Rectal smooth muscle tissue (tissue), 1 donor: ENCODE results near the gene GCNT4.

ENCODE experiments used
- H3K27ac ChIP-seq: one replicate; pipeline ENCODE4 v1.7.0; 2013; ENCODE audit warnings: low read depth, low read length, inconsistent platforms
- H3K27me3 ChIP-seq: one replicate; pipeline ENCODE4 v1.7.0; 2013; ENCODE audit warnings: low read length; ENCODE audit not compliant: control insufficient read depth, insufficient read depth
- H3K36me3 ChIP-seq: one replicate; pipeline ENCODE4 v1.7.0; 2013; ENCODE audit warnings: low read length; ENCODE audit not compliant: control insufficient read depth, insufficient read depth
- H3K4me1 ChIP-seq: one replicate; pipeline ENCODE4 v1.7.0; 2013; ENCODE audit warnings: low read length; ENCODE audit not compliant: control insufficient read depth, insufficient read depth
- H3K4me3 ChIP-seq: one replicate; pipeline ENCODE4 v1.7.0; 2013; ENCODE audit warnings: low read length
- H3K9ac ChIP-seq: one replicate; pipeline ENCODE4 v1.7.0; 2013; ENCODE audit warnings: low read length

The GCNT4 gene

DNA sequence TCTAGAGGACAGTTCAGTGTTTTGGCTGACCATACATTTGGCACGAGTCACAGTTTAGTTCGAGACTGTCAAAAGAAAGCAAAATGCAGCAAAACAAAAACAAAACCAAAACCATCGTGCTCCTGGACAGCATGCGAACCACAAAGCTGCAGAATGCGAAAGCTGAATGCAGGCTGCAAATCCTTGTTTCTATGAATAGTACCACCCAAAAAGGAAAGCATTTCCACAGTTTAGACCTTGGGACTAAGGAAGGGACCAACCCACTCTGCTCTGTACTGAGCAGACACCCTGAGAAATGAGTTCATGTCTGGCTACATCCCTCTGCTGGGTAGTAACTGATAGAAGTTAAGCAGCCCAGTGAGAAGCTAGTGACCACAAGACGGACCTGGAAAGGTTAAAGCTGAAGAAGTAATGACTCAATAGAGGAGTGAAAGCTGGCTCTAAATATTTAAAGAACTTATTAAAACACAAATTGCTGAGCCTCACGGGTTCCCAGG lies 3.9 kb downstream of the GCNT4 start:
- Histone ChIP-seq H3K27ac (no peak overlapping the region), H3K4me1 (peaks cover 6% of the 10 kb centered on the region), H3K9ac (no peak overlapping the region), H3K4me3 (no peak overlapping the region), H3K36me3 (no peaks in the 10 kb centered on the region), H3K27me3 (no peaks in the 10 kb centered on the region)

DNA sequence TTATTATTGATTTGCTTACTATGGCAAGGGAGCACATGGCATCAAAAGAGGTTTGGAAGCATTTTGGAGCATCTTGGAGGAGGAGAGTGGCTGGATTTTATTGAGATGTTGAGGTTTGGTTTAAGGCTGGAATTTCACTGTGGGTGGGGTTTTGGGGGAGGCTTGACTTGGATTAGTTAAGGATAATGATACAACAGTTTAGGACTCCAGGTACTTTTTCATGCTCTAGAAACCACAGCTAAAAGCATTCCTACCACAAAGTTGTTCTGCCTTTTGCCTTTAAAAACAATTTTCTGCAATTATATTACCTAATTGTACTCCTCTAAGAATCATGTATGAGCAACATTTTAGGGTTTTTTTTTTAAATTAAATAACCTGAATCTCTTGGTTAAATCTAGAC lies 5.0 kb downstream of the GCNT4 start:
- peaks cover 6% of the 10 kb centered on the region for H3K4me1 ChIP-seq
- no peak overlapping the region for H3K4me3 ChIP-seq
- no peaks in the 10 kb centered on the region for H3K27me3 ChIP-seq
- H3K27ac ChIP-seq: no peak overlapping the region
- H3K9ac ChIP-seq: no peak overlapping the region
- no peaks in the 10 kb centered on the region for H3K36me3 ChIP-seq

DNA sequence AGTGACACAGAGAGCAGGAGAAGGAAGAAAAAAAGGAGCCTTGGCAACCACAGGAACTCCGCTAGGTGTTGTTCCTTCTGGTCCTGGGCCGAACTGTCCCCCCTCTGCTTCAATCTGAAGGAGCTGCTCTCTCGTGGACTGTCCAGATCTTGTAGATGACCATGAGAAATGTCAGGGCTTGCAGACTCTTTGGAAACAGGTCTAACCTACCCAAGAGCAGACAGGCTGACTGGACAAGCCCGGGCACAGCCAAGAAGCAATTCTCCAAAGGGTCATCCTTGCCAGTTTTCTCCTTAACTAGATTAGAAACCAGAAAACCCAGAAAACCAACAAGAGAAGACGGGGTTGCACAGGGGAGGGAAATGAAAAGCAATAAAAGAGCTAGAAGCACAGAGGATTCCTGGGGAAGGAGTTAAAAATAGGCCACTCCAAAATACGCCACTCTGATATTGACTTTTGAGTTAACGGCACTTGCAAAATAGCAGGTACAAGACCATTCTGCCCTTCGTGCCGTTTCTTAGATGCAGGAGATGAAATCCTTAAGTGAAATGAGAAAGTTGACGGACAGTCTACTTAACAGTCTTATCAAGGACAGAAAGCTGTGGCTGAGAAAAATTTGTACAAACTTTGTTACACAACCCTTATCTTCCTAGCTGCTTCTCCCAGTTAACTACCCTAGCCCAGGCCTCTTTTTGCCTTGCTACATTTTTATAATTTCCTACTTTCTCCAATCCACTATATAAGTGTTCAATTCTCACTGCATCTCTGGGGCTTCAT lies 5.8 kb downstream of the GCNT4 start:
- no peaks in the 10 kb centered on the region for H3K36me3 ChIP-seq
- H3K4me1 ChIP-seq: peaks cover 5% of the 10 kb centered on the region
- no peak overlapping the region for H3K4me3 ChIP-seq
- no peak overlapping the region for H3K9ac ChIP-seq
- H3K27ac ChIP-seq: no peak overlapping the region
- H3K27me3 ChIP-seq: no peaks in the 10 kb centered on the region

DNA sequence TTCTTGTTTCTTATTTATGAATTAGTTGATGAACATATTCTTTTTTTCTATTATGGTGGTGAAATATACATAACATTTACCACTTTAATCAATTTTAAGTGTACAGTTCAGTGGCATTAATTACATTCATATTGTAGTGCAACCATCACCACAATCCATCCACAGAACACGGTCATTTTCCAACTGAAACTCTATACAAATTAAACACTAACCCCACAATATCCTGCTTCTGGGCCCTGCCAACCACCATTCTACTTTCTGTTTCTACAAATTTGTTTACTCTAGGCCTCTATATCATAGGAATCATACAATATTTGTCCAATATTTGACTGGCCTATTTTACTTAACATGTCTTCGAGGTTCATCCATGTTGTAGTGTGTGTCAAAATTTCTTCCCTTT lies 7.3 kb downstream of the GCNT4 start:
- H3K27me3 ChIP-seq: no peaks in the 10 kb centered on the region
- no peak overlapping the region for H3K4me3 ChIP-seq
- no peak overlapping the region for H3K9ac ChIP-seq
- H3K4me1 ChIP-seq: no peaks in the 10 kb centered on the region
- no peaks in the 10 kb centered on the region for H3K36me3 ChIP-seq
- H3K27ac ChIP-seq: no peak overlapping the region

DNA sequence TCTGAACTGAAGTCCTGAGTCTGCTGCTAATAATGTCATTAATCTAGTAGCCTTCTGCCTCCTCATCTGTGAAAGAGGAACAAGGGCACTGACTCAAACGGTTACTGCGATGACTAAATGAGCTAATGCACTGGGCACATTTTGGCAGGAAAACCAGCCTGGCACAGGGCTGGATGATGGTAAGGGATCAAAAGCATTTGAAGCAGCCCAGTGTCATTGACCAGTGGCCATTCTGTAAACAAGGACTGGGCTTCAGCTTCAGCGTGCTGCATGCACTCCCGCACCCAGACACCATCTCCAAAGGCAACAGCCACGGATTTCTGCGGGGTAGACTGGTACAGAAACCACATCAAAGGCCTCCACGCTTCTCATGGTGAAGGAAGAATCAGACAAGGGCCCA lies 8.0 kb downstream of the GCNT4 start:
- Histone ChIP-seq H3K36me3 (no peaks in the 10 kb centered on the region), H3K4me1 (no peaks in the 10 kb centered on the region), H3K27ac (no peak overlapping the region)

DNA sequence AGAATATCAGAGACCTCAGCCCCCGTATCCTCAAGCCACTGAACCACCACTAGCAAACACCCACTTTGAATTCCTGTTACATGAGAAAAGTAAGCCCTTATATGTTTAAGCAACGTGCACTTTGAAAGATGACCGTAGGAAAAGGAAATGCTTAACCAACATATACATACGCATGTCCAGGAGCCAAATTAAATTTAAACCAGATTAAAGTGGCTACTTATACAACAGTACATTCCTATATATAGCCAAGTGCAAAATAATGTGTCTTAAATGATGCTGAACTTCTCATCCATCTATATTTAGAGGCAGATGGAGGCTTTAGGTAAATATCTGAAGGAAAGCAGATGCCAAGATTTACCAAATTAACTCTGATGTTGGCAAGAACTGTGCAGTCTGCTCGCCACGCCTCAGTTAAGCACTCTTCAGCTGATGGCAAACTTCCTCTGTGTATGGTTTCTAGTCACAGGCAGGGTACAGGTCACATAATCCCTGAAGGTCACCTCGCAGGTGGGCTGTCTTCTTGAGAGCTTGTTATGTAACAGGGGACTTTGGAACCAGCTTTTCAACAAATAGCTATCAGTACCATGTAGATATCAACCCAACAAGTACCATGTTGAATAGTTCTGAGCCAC lies 8.6 kb downstream of the GCNT4 start:
- H3K9ac ChIP-seq: no peak overlapping the region
- no peaks in the 10 kb centered on the region for H3K36me3 ChIP-seq
- no peak overlapping the region for H3K4me3 ChIP-seq
- no peak overlapping the region for H3K27ac ChIP-seq
- H3K27me3 ChIP-seq: no peaks in the 10 kb centered on the region
- H3K4me1 ChIP-seq: no peaks in the 10 kb centered on the region

More for the DNA sequence above, 8.0 kb downstream of the GCNT4 start:
- no peaks in the 10 kb centered on the region for H3K27me3 ChIP-seq
- no peak overlapping the region for H3K9ac ChIP-seq
- no peak overlapping the region for H3K4me3 ChIP-seq

DNA sequence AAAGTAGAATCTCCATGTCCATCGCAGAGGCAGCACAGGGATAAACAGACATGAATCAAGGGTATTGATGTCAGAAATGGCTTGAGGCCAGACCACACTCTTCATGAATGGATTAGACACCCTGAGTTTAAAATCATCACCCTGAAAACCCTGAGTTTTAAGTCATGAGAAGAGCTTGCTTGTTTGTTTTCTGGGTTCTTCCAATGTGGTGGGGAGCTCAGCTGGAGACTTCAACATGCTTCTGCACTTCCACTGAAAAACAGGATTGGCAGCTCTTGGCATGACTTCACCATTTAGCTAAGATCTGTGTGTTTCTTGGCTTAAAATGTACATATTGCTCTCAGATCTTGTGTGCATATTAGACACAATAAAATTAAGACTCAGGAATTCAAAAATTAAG lies 9.8 kb downstream of the GCNT4 start:
- Histone ChIP-seq H3K4me1 (no peaks in the 10 kb centered on the region), H3K27ac (no peak overlapping the region), H3K36me3 (no peaks in the 10 kb centered on the region), H3K4me3 (no peak overlapping the region), H3K27me3 (no peaks in the 10 kb centered on the region), H3K9ac (no peak overlapping the region)

DNA sequence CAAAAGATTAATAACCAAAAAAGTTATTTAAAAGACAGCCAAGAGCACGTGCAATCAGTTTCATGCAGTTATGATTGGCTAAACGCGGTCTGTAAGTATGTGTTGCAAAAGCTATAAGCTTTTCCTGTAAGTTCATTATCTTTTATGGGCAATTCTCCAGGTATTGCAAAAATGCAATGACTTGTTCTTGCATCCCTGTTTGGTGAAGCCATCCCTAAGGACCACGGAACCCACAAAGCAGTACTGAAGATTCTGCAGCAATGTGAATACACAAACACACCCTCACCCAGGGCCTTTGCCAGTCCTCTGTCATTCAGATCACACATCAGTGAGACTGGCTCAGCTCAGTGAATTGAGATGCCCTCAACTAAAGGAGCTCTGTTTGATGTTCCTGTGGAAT lies 11.4 kb downstream of the GCNT4 start:
- Histone ChIP-seq H3K27ac (no peak overlapping the region), H3K9ac (no peak overlapping the region), H3K4me3 (no peak overlapping the region)

DNA sequence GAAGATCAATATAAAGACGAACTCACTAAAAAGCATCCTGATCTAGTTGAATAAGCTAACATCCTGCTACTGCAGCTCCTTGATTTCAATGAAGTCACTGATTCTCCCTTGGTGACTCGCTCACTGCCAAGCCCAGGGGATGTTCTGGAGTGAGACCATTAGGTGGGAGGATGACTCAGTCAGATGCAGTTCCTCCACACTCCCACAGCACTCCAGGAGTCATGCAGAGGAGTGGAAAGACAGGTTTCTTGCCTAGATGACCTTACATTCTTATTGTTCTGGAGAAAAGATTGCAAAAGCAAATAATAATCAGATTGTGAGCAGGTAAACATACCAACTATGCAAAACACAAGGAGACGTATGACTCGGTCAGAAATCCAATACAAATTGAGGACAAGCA lies 15.3 kb downstream of the GCNT4 start:
- Histone ChIP-seq H3K4me3 (no peak overlapping the region), H3K9ac (no peak overlapping the region), H3K27ac (no peak overlapping the region), H3K4me1 (no peaks in the 10 kb centered on the region), H3K36me3 (no peaks in the 10 kb centered on the region), H3K27me3 (no peaks in the 10 kb centered on the region)

More for the DNA sequence above, 11.4 kb downstream of the GCNT4 start:
- Histone ChIP-seq H3K36me3 (no peaks in the 10 kb centered on the region), H3K27me3 (no peaks in the 10 kb centered on the region), H3K4me1 (no peaks in the 10 kb centered on the region)

DNA sequence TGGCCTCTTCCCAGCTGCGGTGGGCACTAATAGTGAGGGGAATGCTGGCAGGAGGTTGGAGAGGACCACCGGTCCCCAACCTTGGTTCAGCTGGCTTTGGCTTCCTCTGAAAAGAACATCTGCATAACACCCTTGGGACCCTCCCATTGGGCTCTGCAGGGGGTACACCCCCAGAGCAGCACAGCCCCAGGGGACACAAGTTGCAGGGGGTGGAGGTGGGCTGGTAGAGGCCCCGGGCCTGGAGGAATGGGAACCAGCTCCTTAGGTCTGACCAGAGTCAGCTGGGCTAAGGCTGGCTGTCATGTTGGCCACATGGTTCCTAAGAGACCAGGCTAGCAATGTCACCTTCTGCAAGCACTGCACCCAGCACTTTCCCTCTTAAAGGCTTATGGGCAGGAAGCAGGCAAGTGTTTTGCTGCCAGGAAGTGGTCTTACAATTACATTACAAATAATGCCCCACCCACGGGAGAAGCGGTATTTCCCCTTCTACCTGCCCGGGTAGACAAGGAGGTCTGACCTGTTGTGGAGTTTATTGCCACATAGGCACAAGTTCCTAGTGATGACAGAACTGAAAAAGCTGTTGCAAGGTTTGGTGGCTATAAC lies 18.1 kb downstream of the GCNT4 start:
- Histone ChIP-seq H3K27me3 (no peaks in the 10 kb centered on the region), H3K4me1 (no peaks in the 10 kb centered on the region), H3K27ac (no peak overlapping the region), H3K9ac (no peak overlapping the region), H3K36me3 (no peaks in the 10 kb centered on the region), H3K4me3 (no peak overlapping the region)

DNA sequence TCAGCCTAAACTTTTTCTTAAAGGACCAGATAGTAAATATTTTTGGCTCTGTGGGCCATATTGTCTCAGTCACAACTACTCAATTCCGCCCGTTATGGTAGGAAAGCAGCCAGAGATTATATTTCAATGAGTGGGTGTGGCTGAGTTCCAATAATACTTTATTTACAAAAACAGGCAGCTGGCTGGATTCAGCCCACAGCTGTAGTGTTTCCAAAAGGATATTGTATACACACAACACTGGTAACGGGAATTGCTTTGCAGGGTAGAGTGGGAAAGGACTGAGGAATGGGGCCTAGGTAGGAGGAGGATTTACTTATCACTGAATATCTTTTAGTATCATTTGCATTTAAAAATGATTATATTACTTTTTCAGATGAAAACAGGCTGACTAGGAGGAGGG lies 21.0 kb downstream of the GCNT4 start:
- no peaks in the 10 kb centered on the region for H3K4me1 ChIP-seq
- no peak overlapping the region for H3K4me3 ChIP-seq
- no peaks in the 10 kb centered on the region for H3K36me3 ChIP-seq
- no peak overlapping the region for H3K27ac ChIP-seq
- H3K9ac ChIP-seq: no peak overlapping the region
- H3K27me3 ChIP-seq: no peaks in the 10 kb centered on the region

DNA sequence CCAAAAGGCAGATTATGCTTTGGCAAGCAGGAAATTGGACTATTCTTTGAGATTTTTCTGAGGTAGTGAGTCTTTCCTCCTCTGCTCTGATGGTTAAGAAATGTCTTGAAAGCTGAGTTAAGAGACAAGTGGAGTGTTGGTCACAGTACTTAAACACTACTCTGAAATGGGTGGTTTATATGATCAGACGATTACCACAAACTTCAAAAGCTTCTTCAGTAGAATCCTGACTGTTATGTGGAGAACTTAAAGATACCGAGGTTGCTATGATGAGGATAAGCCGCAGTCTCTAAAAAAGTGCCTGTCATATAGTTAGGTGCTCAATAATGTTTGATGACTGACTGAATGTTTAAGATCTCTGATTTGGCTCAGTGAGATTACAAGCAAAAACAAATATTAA lies 24.3 kb downstream of the GCNT4 start:
- Histone ChIP-seq H3K27me3 (no peaks in the 10 kb centered on the region), H3K27ac (no peak overlapping the region), H3K9ac (no peak overlapping the region), H3K36me3 (no peaks in the 10 kb centered on the region), H3K4me3 (no peak overlapping the region), H3K4me1 (no peaks in the 10 kb centered on the region)
